Neural cell (in vitro differentiated cells): ENCODE measurements around the gene NIP7. TPM values are rescaled to one million over a fixed set of nuclear protein-coding genes. Genes with fewer than 3 reads are reported as not detected.

Experiments
- H2AFZ ChIP-seq: fragments of 200-600, 300-800 bp; sonication (generic), shearing (Covaris generic); 2 replicates; pipeline ENCODE4 v1.6.0; 2014; ENCODE audit warnings: low read depth, mild to moderate bottlenecking, antibody characterized with exemption, low read length, moderate library complexity
- H3F3A ChIP-seq: fragments of 200-600 bp; shearing (Covaris generic); 2 replicates; pipeline ENCODE4 v1.6.1; 2016; ENCODE audit warnings: mild to moderate bottlenecking, moderate library complexity, mixed read lengths, antibody characterized with exemption, low read length; ENCODE audit not compliant: insufficient read depth, poor library complexity, severe bottlenecking
- H3K27ac ChIP-seq: fragments of 200-600, 300-800 bp; sonication (generic), shearing (Covaris generic); 2 replicates; pipeline ENCODE4 v1.5.1; 2014; ENCODE audit warnings: mild to moderate bottlenecking, low read length, moderate library complexity
- H3K27me3 ChIP-seq: fragments of 300-800, 200-600 bp; sonication (generic), shearing (Covaris generic); 2 replicates; pipeline ENCODE4 v1.6.0; 2014; ENCODE audit warnings: mild to moderate bottlenecking, low read depth, low read length, moderate library complexity; ENCODE audit not compliant: insufficient read depth
- H3K36me3 ChIP-seq: fragments of 300-800, 200-600 bp; sonication (generic), shearing (Covaris generic); 2 replicates; pipeline ENCODE4 v1.5.1; 2014; ENCODE audit warnings: mild to moderate bottlenecking, antibody characterized with exemption, low read length, moderate library complexity; ENCODE audit not compliant: insufficient read depth
- H3K4me2 ChIP-seq: fragments of 300-800, 200-600 bp; sonication (generic), shearing (Covaris generic); 2 replicates; pipeline ENCODE4 v1.6.0; 2014; ENCODE audit warnings: mild to moderate bottlenecking, low read length
- H3K4me3 ChIP-seq: fragments of 300-800, 200-600 bp; sonication (generic), shearing (Covaris generic); 2 replicates; pipeline ENCODE4 v1.5.1; 2014; ENCODE audit warnings: mild to moderate bottlenecking, low read length, moderate library complexity
- H3K79me2 ChIP-seq: fragments of 200-600 bp; shearing (Covaris generic); replicated peaks from 2 replicates; pipeline ENCODE4 v1.6.0; 2014; ENCODE audit warnings: mild to moderate bottlenecking, low read length, moderate library complexity; ENCODE audit not compliant: insufficient read depth
- H3K9ac ChIP-seq: fragments of 300-800, 200-600 bp; sonication (generic), shearing (Covaris generic); 2 replicates; pipeline ENCODE4 v1.6.1; 2016; ENCODE audit warnings: mild to moderate bottlenecking, low read length, mixed read lengths
- H3K9me2 ChIP-seq: fragments of 200-600 bp; shearing (Covaris generic); 2 replicates; pipeline ENCODE4 v1.6.1; 2016; ENCODE audit warnings: mild to moderate bottlenecking, low read length, mixed read lengths; ENCODE audit not compliant: insufficient read depth
- H3K9me3 ChIP-seq: fragments of 200-600, 300-800 bp; sonication (generic), shearing (Covaris generic); 2 replicates; pipeline ENCODE4 v1.6.1; 2016; ENCODE audit warnings: mild to moderate bottlenecking, mixed run types, low read length, moderate library complexity, mixed read lengths
- H4K20me1 ChIP-seq: fragments of 200-600 bp; shearing (Covaris generic); 2 replicates; pipeline ENCODE4 v1.6.1; 2016; ENCODE audit warnings: mild to moderate bottlenecking, mixed run types; ENCODE audit not compliant: insufficient read depth
- CTCF ChIP-seq: fragments of 450-650 bp; IDR thresholded peaks from 2 replicates; pipeline ENCODE4 v1.5.1; 2014; ENCODE audit warnings: antibody characterized with exemption, mild to moderate bottlenecking, moderate library complexity; ENCODE audit not compliant: poor library complexity, severe bottlenecking
- EP300 ChIP-seq: fragments of 450-650 bp; conservative IDR thresholded peaks from 2 replicates; pipeline ENCODE4 v1.6.1; 2014; ENCODE audit warnings: antibody characterized with exemption, mild to moderate bottlenecking, moderate library complexity; ENCODE audit not compliant: poor library complexity, severe bottlenecking
- EZH2 ChIP-seq: fragments of 200-600, 300-800 bp; shearing (Covaris generic), sonication (generic); IDR thresholded peaks from 2 replicates; pipeline ENCODE4 v1.6.1; 2014; ENCODE audit warnings: antibody characterized with exemption, low read length, borderline replicate concordance, mild to moderate bottlenecking; ENCODE audit not compliant: insufficient read depth, poor library complexity, severe bottlenecking
- MXI1 ChIP-seq: fragments of 450-650 bp; conservative IDR thresholded peaks from 2 replicates; pipeline ENCODE4 v1.6.1; 2014; ENCODE audit warnings: antibody characterized with exemption, mild to moderate bottlenecking; ENCODE audit not compliant: poor library complexity, severe bottlenecking
- POLR2AphosphoS5 ChIP-seq: IDR thresholded peaks from 2 replicates; pipeline ENCODE4 v1.6.1; 2012
- RAD21 ChIP-seq: fragments of 450-650 bp; conservative IDR thresholded peaks from 2 replicates; pipeline ENCODE4 v1.6.1; 2014; ENCODE audit warnings: antibody characterized with exemption, mild to moderate bottlenecking, moderate library complexity
- REST ChIP-seq: IDR thresholded peaks from 2 replicates; pipeline ENCODE4 v1.6.1; 2012; ENCODE audit warnings: borderline replicate concordance
- SMC3 ChIP-seq: fragments of 450-650 bp; conservative IDR thresholded peaks from 2 replicates; pipeline ENCODE4 v1.6.1; 2014; ENCODE audit warnings: antibody characterized with exemption, mild to moderate bottlenecking, moderate library complexity; ENCODE audit not compliant: poor library complexity
- TAF1 ChIP-seq: IDR thresholded peaks from 2 replicates; pipeline ENCODE4 v1.6.1; 2012; ENCODE audit warnings: low read depth
- polyA plus RNA-seq: library from polyadenylated mRNA; depleted of rRNA; stranded (reverse); fragments of >200 nt; gene quantifications from 2 replicates; pipeline ENCODE4 v1.2.3, GENCODE V29; 2014

NIP7 gene
- polyA plus RNA-seq, 1 donor from 2014 or later = 15.8 TPM

- no peak overlapping the region for H2AFZ ChIP-seq
- H4K20me1 ChIP-seq = peaks cover 6% of the 10 kb centered on the region
- no peak overlapping the region for H3K4me3 ChIP-seq
- no peaks in the 10 kb centered on the region for H3K9me2 ChIP-seq
- no peak for TF ChIP-seq CTCF
- no peak overlapping the region for H3K9ac ChIP-seq
- H3K36me3 ChIP-seq = peaks cover 9% of the 10 kb centered on the region
- H3K27ac ChIP-seq = no peak overlapping the region
- no peaks in the 10 kb centered on the region for H3F3A ChIP-seq
- peaks cover 34% of the 10 kb centered on the region for H3K79me2 ChIP-seq
- no peaks in the 10 kb centered on the region for H3K9me3 ChIP-seq
- H3K4me2 ChIP-seq = no peak overlapping the region
- H3K27me3 ChIP-seq = no peaks in the 10 kb centered on the region
Observed at GRCh38 chr16:69324585-69325253, 14.9 kb upstream of the NIP7 start.

GRCh38 chr16:69325784-69326171 lies 13.8 kb upstream of the NIP7 start:
- peaks cover 6% of the 10 kb centered on the region for H4K20me1 ChIP-seq
- H3K36me3 ChIP-seq = peaks cover 9% of the 10 kb centered on the region
- peaks cover 34% of the 10 kb centered on the region for H3K79me2 ChIP-seq
- H3K9me2 ChIP-seq = no peaks in the 10 kb centered on the region
- no peaks in the 10 kb centered on the region for H3K27me3 ChIP-seq
- TF ChIP-seq REST = no peak
- no peak for TF ChIP-seq POLR2AphosphoS5
- no peak for TF ChIP-seq TAF1
- TF ChIP-seq EP300 = no peak
- no peak for TF ChIP-seq CTCF
- no peak for TF ChIP-seq MXI1
- TF ChIP-seq SMC3 = no peak
- no peak for TF ChIP-seq EZH2
- TF ChIP-seq RAD21 = no peak
- no peaks in the 10 kb centered on the region for H3K9me3 ChIP-seq
- no peak overlapping the region for H3K4me2 ChIP-seq
- H3F3A ChIP-seq = no peaks in the 10 kb centered on the region
- H3K9ac ChIP-seq = no peak overlapping the region
- H2AFZ ChIP-seq = no peak overlapping the region
- no peak overlapping the region for H3K27ac ChIP-seq
- no peak overlapping the region for H3K4me3 ChIP-seq
